Fibroblast of lung (primary cell): ENCODE results near the gene MNT. TPM values are rescaled to one million over a fixed set of nuclear protein-coding genes. Genes with fewer than 3 reads are reported as not detected.

Experiments
- DNase-seq, 2 donors: peaks; one replicate each; pipeline versions ENCODE4 v3.0.0 to v3.0.0-alpha.2; 2010; ENCODE audit warnings: low read depth in 2 of 2
- H2AFZ ChIP-seq: 2 replicates; pipeline ENCODE4 v1.5.1; 2012; ENCODE audit warnings: low read length, control low read depth, inconsistent platforms
- H3K27ac ChIP-seq: 2 replicates; pipeline ENCODE4 v1.5.1; 2011; ENCODE audit warnings: low read length, control low read depth; ENCODE audit not compliant: insufficient read depth
- H3K27me3 ChIP-seq: 2 replicates; pipeline ENCODE4 v1.5.1; 2011; ENCODE audit warnings: mild to moderate bottlenecking, low read length; ENCODE audit not compliant: control insufficient read depth, insufficient read depth
- H3K36me3 ChIP-seq: 2 replicates; pipeline ENCODE4 v1.5.1; 2011; ENCODE audit warnings: low read length; ENCODE audit not compliant: control insufficient read depth, insufficient read depth
- H3K4me1 ChIP-seq: 2 replicates; pipeline ENCODE4 v1.5.1; 2011; ENCODE audit warnings: low read length; ENCODE audit not compliant: control insufficient read depth, insufficient read depth; ENCODE audit errors: extremely low read depth
- H3K4me2 ChIP-seq: 2 replicates; pipeline ENCODE4 v1.5.1; 2011; ENCODE audit warnings: low read length, control low read depth; ENCODE audit not compliant: insufficient read depth; ENCODE audit errors: extremely low read depth
- H3K4me3 ChIP-seq, 4 experiments: fragments of 200-600 bp in 1 of 4; sonication (generic) in 1 of 4; replicated peaks in 1 of 4; 2 replicates each; pipeline ENCODE4 v1.5.1; 2011 to 2016; ENCODE audit warnings: low read length in 4 of 4, low read depth in 3 of 4, mild to moderate bottlenecking in 3 of 4, control low read depth in 2 of 4, inconsistent platforms in 1 of 4, mixed read lengths in 1 of 4; ENCODE audit not compliant: insufficient read depth in 1 of 4; ENCODE audit errors: control extremely low read depth in 1 of 4
- H3K79me2 ChIP-seq: 2 replicates; pipeline ENCODE4 v1.5.1; 2012; ENCODE audit warnings: mild to moderate bottlenecking, low read length, inconsistent platforms; ENCODE audit not compliant: control insufficient read depth, insufficient read depth
- H3K9ac ChIP-seq: 2 replicates; pipeline ENCODE4 v1.5.1; 2011; ENCODE audit warnings: mild to moderate bottlenecking, low read length, control low read depth; ENCODE audit not compliant: insufficient read depth
- H3K9me3 ChIP-seq: 2 replicates; pipeline ENCODE4 v1.5.1; 2012; ENCODE audit warnings: low read depth, low read length; ENCODE audit not compliant: control insufficient read depth, insufficient read depth
- H4K20me1 ChIP-seq: 2 replicates; pipeline ENCODE4 v1.5.1; 2011; ENCODE audit warnings: low read length; ENCODE audit not compliant: control insufficient read depth, insufficient read depth; ENCODE audit errors: extremely low read depth
- CTCF ChIP-seq, 2 donors: IDR thresholded peaks in 1 of 2; conservative IDR thresholded peaks in 1 of 2; 1 replicate in 1 of 2; 2 replicates in 1 of 2; pipeline ENCODE4 v1.5.1; 2011 to 2012; ENCODE audit warnings: low read length in 2 of 2, control low read depth in 1 of 2, inconsistent platforms in 1 of 2, low read depth in 1 of 2, mild to moderate bottlenecking in 1 of 2
- EZH2 ChIP-seq: IDR thresholded peaks from 2 replicates; pipeline ENCODE4 v1.5.1; 2012; ENCODE audit warnings: low read length, control low read depth, mild to moderate bottlenecking; ENCODE audit errors: missing control alignments
- polyA plus RNA-seq, 2 donors: library from polyadenylated mRNA; depleted of rRNA in 1 of 2; stranded (reverse) in 1 of 2; unstranded in 1 of 2; fragments of >200 nt; gene quantifications; 2 replicates each; pipeline ENCODE4 v1.2.1, GENCODE V29; 2011 to 2012; ENCODE audit warnings: missing spikeins in 1 of 2
- total RNA-seq: library from RNA; depleted of rRNA; stranded (reverse); fragments of >200 nt; gene quantifications from 2 replicates; pipeline ENCODE4 v1.2.1, GENCODE V29; 2014

Gene MNT
- total and polyA plus RNA-seq, 2 donors (not counting 1 experiment from before 2014, with no cell fraction given), result 1.7 to 8.4 TPM

GRCh38 chr17:2365132-2365531 is 35.7 kb downstream of the MNT start:
- H3K9me3 ChIP-seq, result no peaks in the 10 kb centered on the region
- no peak for TF ChIP-seq CTCF (conservative IDR thresholded peaks at IDR 0.05 in 1 of 2, IDR thresholded peaks at IDR 0.05 in 1 of 2; ENCODE audit: low read depth in 1 of 2, low read length in 2 of 2)
- no peak for TF ChIP-seq EZH2
- H3K36me3 ChIP-seq, result peaks cover 7% of the 10 kb centered on the region
- DNase-seq, result no peak
- no peak overlapping the region for H3K4me2 ChIP-seq
- no peaks in the 10 kb centered on the region for H3K4me1 ChIP-seq
- no peaks in the 10 kb centered on the region for H3K27me3 ChIP-seq
- no peaks in the 10 kb centered on the region for H4K20me1 ChIP-seq
- H3K27ac ChIP-seq, result no peak overlapping the region
- no peak overlapping the region for H3K9ac ChIP-seq
- H3K79me2 ChIP-seq, result no peaks in the 10 kb centered on the region
- no peak overlapping the region for H3K4me3 ChIP-seq
- no peak overlapping the region for H2AFZ ChIP-seq

- DNase-seq, result no peak
- no peak overlapping the region for H2AFZ ChIP-seq
- no peak for TF ChIP-seq EZH2
- TF ChIP-seq CTCF (conservative IDR thresholded peaks at IDR 0.05 in 1 of 2, IDR thresholded peaks at IDR 0.05 in 1 of 2; ENCODE audit: low read depth in 1 of 2, low read length in 2 of 2), result no peak
- no peak overlapping the region for H3K4me2 ChIP-seq
- H3K27ac ChIP-seq, result no peak overlapping the region
- no peak overlapping the region for H3K4me3 ChIP-seq
- H3K79me2 ChIP-seq, result no peaks in the 10 kb centered on the region
- no peaks in the 10 kb centered on the region for H3K9me3 ChIP-seq
- H3K36me3 ChIP-seq, result peaks cover 7% of the 10 kb centered on the region
- no peaks in the 10 kb centered on the region for H4K20me1 ChIP-seq
- no peaks in the 10 kb centered on the region for H3K27me3 ChIP-seq
- no peak overlapping the region for H3K9ac ChIP-seq
- peaks cover 1% of the 10 kb centered on the region for H3K4me1 ChIP-seq
These were observed 36.1 kb downstream of the MNT start for GRCh38 chr17:2364763-2365116.

- Histone ChIP-seq H3K4me2 (no peak overlapping the region), H2AFZ (no peak overlapping the region), H3K36me3 (peaks cover 7% of the 10 kb centered on the region), H3K4me1 (peaks cover 6% of the 10 kb centered on the region), H3K79me2 (no peaks in the 10 kb centered on the region), H3K4me3 (no peak overlapping the region), H3K27ac (no peak overlapping the region), H4K20me1 (no peaks in the 10 kb centered on the region), H3K9me3 (no peaks in the 10 kb centered on the region), H3K27me3 (no peaks in the 10 kb centered on the region), H3K9ac (no peak overlapping the region)
- TF ChIP-seq EZH2 (no peak), CTCF (conservative IDR thresholded peaks at IDR 0.05 in 1 of 2, IDR thresholded peaks at IDR 0.05 in 1 of 2; ENCODE audit: low read depth in 1 of 2, low read length in 2 of 2) (no peak)
- peak in 1 of 2 donors; percentile 38 for DNase-seq
These were observed 36.8 kb downstream of the MNT start for GRCh38 chr17:2363851-2364762.
